RKO (cell line): Measurements from ENCODE around the gene DHCR24.

Experiments used
- DNase-seq: peaks from one replicate; pipeline ENCODE4 v3.0.0-alpha.2; 2016; ENCODE audit warnings: low spot score

Gene DHCR24

DNA sequence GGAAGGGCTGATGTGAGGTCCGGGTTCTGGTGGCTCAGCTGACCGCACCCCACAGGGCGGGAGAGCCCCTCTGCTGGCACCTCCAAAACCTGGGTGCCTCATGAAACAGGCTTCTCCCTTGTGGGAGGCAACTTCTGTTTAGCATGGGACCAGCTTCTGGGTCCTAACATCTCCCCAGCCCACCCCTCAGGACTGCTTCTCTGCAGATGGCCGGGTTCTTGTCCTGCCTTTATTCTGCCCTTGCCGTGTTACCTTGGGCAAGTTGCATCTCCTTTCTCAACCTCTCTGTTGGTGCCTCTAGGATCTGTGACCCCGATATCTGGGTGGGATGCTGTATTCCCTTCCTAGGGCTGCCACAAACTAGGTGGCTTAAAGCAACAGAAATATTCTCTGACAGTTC is 70.9 kb downstream of the DHCR24 start:
- no peak for DNase-seq

GRCh38 chr1:54815086-54815876 is 71.7 kb downstream of the DHCR24 start:
- no peak for DNase-seq

- DNase-seq: no peak
These were observed 72.4 kb downstream of the DHCR24 start for GRCh38 chr1:54814571-54814970.

- DNase-seq: no peak
These were observed 72.9 kb downstream of the DHCR24 start for GRCh38 chr1:54814126-54814498.

GRCh38 chr1:54813485-54814125 is 73.4 kb downstream of the DHCR24 start:
- DNase-seq: no peak

DNA sequence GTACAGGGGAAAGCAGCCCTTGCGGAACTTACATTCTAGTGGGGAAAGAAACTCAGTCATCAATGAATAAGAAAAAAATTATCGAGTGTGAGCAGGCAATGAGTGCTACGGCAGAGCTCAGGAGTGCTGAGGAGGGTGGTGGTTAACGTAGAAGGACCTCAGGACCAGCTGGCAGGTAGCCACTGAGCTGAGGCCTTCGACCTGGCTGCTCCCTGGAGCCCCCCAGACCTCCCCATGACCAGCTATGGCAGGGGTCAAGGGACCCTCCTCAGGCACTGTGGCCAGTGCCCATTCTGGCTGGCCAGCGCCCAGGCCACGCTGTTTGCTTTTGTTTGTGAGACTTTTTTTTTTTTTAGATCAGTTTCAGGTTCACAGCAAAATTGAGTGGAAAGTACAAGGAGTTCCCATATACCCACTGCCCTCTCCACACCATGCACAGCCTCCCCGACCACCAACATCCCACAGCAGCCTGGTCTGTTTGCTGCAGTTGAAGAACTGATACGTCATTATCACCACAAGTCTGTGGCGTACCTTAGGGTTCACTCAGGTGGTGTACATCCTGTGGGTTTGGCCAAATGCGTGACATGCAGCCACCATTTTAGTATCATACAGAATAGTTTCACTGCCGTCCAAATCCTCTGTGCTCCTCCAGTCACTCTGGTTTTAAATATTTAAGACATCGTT is 74.1 kb downstream of the DHCR24 start:
- DNase-seq: no peak

DNA sequence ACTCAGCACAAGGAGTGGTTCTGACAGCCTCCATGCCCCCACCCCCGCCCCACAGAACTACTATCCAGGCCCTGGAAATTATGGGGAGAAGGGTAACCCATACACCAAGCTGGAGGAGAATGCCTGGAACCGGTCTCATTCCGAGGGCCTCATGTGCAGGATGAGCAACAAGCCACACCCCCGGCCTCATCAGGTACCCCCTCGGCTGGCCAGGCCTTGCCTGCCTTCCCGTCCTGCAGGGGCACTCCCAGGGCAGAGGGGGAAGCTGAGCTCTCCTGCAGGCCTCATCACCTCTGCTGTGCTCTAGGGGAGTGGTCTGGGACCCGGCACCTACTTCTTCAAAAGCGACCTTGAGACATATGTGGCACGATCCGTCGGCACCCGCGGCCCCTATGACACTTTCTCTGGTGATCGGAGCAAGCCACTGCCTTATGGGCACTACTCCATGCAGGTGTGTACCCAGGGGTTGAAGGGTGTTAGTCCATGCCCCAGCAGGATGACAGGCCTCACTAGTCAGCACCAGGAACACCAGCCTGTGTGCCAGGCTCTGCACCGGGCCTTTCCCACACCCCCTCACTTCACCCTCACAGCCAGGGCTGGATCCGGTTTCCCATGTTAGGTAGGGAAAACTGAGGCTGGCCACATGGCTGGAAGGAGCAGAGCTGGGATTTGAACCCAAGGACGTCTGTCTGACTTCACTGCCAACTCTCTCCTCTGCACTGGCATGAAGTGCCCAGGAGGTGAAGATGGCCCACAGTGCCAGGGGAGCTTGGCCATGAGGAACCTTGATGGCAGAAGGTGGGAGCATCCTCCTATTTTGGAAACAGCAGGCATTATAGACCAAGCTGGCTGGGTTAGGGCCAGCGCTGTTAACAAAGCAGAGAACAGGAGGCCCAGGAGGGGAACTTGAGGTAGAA is 75.0 kb downstream of the DHCR24 start:
- no peak for DNase-seq

DNA sequence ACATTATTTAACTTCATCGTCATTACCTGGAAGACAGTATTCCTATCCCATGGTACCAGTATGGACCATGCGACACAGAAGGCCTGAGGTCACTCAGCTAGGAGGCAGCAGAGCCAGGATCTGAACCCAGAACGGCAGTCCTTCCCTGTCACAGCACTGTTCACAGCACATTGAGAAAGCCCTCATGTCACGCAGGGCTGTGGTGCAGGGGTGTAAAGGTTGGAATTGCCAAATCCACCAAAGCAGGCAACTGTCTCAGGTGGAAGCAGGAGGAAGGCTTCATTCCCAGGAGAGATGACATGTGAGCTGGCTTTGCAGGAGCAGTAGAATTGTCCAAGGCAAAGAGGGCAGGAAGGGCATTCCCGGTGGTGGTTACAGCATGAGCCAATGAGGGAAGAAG is 75.9 kb downstream of the DHCR24 start:
- no peak for DNase-seq

DNA sequence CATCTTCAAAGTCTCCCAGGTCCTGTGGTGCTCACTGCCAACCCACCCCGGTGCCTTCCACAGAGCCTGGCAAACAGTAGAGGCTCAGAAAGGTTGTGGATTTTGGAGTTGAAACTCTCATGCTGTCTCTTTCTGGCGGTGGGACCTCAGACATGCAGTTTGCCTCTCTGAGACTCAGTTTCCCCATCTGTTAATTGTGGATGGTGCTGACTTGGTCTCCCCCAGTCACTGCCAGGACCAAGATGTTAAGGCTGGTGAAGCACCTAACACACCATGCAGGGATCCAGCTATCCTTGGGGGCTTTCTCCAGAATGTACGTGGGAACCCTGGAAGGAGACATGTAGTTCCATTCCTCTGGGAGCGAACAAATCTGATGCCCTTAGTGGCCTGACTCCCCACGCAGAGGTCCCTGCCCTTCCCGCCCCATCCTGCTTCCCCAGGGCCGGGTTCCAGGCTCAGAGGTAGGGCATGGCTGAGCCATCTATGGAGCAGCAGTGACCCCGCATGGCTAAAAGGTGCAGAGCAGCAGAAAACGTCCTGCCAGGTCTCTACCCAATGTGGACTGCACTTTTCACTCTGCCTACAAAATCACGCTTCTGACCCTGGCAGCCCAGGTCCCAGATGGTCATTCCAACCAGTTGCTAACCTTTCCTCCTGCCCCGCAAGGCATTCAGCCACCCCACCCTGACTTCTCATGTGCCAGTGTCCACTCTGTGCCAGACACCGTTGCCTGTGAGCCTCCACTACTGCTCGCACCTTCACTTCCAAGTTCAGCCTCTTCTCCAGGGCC is 76.6 kb downstream of the DHCR24 start:
- peak; percentile 57 for DNase-seq

GRCh38 chr1:54809496-54810074 is 77.4 kb downstream of the DHCR24 start:
- DNase-seq: no peak

GRCh38 chr1:54808443-54809207 is 78.4 kb downstream of the DHCR24 start:
- no peak for DNase-seq

DNA sequence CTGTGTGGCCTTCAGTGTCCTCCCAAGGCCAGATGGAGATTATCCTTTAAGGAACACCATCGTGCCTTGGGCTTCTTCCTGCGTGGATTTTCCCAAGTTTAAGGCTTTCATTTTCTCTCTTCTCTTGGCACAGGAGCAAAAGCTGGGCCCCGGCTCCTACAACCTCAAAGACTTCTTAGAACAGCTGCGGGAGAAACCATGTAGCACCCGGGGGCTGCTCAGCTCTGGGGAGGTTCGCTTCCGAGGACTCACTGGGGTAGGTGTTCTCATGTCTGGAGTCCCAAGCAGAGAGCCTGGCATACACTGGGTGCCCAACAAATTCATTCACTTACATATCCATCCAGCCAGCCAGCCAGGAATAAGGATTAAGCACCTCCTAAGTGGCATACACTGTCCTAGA is 79.2 kb downstream of the DHCR24 start:
- DNase-seq: no peak

GRCh38 chr1:54806931-54807611 is 79.9 kb downstream of the DHCR24 start:
- DNase-seq: no peak

GRCh38 chr1:54805981-54806381 is 81.0 kb downstream of the DHCR24 start:
- no peak for DNase-seq

GRCh38 chr1:54805466-54805865 is 81.5 kb downstream of the DHCR24 start:
- no peak for DNase-seq

DNA sequence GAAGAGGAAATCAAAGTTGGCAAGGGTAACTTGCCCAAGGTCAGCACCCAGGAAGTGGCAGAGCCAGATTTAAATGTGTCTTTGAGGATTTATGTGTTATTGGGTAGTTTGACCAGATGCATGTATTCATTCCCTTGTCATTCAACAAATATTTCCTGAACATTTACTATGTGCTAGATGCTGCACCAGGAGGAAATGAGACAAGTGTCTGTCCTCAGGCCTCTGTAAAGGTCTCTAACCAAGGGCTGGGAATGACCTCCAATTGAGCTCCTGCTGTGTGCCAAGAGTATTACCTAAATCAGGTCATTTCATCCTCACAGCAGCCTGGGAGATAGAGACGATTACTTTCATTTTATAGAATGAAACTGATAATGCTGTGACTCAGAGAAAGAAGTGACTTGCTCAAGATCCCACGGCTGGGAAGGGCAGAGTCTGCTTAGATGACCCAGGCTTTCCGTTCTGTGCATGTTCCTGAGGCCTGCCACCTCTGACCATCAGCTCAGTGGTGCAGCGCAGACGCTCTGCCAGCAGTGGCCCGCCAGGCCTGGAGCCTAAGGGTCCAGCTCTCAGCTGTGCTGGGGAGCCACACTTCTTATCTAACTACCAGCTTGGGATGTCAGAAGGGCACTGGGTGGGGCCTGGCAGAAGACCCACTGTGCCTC is 82.4 kb downstream of the DHCR24 start:
- DNase-seq: no peak

DNA sequence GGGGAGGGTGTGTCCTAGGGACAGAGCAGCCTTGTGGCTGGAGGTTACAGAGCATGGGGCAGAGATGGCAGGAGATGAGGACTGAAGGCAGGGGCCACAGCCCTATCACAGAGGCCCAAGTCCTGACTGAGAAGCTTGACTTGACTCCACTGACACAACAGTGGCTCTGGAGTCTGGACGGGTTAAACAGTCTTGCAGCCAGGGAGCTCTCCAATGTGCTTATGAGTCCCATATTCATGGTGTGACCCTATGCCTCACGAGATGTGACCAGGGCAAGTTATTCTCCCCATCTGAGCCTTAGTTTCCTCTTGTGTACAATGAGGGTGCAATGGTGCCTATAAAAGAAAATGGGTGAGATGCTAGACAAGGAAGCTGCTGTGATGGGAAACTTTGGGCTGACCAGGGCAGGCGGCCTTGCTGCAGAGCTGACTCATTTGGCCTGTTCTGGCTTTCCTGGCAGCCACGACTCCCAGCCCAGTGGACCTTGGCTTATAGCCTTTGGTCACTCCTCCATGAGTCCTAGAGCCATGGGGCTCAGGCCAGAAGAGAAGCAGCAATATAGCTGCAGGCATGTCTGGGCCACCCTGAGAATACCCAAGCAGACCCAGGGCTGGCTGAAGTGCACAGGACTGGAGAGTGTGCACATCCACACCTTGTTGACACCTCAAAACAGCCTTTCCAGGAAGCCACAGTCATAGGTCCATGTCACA is 83.1 kb downstream of the DHCR24 start:
- DNase-seq: no peak
